Neural cell (in vitro differentiated cells): ENCODE results near the gene PLEKHG5.

Experiments used
- EP300 ChIP-seq: fragments of 450-650 bp; conservative IDR thresholded peaks from 2 replicates; pipeline ENCODE4 v1.6.1; 2014; ENCODE audit warnings: antibody characterized with exemption, mild to moderate bottlenecking, moderate library complexity; ENCODE audit not compliant: poor library complexity, severe bottlenecking
- POLR2AphosphoS5 ChIP-seq: IDR thresholded peaks from 2 replicates; pipeline ENCODE4 v1.6.1; 2012
- TAF1 ChIP-seq: IDR thresholded peaks from 2 replicates; pipeline ENCODE4 v1.6.1; 2012; ENCODE audit warnings: low read depth
- TF ChIP-seq, protein P1 (sequence below): fragments of 450-650 bp; IDR thresholded peaks from 2 replicates; pipeline ENCODE4 v1.5.1; 2014; ENCODE audit warnings: antibody characterized with exemption, mild to moderate bottlenecking, moderate library complexity; ENCODE audit not compliant: poor library complexity, severe bottlenecking

DNA sequence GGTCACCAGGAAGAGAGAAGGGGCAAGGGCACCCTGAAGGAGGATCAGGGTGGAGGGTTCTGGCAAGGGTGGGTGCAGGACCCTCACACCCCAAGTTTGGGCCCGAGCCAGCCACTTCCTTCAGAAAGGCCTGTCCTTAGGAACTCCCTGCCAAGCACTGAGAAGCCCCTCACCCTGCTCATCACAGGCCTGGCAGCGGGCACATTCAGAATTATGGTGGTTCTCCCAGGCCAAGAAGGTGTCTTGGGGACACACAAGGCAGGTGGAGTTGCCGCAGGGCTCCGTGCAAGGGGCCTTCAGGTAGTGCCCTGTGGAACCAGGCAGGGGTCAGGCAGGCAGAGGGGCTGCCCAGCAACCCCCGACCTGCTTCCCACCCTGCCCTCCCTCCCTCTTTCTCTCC, 26.6 kb downstream of the PLEKHG5 start:
- TF ChIP-seq EP300 (no peak), POLR2AphosphoS5 (no peak), TAF1 (no peak)
- TF ChIP-seq, protein P1, sequence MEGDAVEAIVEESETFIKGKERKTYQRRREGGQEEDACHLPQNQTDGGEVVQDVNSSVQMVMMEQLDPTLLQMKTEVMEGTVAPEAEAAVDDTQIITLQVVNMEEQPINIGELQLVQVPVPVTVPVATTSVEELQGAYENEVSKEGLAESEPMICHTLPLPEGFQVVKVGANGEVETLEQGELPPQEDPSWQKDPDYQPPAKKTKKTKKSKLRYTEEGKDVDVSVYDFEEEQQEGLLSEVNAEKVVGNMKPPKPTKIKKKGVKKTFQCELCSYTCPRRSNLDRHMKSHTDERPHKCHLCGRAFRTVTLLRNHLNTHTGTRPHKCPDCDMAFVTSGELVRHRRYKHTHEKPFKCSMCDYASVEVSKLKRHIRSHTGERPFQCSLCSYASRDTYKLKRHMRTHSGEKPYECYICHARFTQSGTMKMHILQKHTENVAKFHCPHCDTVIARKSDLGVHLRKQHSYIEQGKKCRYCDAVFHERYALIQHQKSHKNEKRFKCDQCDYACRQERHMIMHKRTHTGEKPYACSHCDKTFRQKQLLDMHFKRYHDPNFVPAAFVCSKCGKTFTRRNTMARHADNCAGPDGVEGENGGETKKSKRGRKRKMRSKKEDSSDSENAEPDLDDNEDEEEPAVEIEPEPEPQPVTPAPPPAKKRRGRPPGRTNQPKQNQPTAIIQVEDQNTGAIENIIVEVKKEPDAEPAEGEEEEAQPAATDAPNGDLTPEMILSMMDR, result no peak
